ENCODE results near the gene TMEM132D.

TMEM132D gene

DNA sequence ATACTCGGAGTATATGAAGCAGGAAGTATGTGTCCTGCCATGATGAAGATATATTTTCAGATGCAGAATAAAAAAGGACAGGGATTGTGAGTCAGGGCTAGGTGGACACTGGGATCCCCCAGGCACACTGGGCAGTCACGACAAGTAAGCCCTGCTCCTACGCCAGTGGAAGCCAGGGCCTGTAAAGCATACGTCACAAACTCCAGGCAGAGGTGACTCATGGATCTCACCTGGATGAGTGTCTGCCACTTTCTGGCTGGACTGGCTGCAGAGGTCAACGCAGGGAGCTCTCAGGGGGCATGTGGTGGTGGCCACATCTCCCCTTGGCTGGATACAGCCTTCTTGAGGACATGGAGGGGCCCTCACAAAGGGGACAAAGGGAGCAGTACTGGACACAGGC, 788.3 kb downstream of the TMEM132D start:
- no peak for DNase-seq

DNA sequence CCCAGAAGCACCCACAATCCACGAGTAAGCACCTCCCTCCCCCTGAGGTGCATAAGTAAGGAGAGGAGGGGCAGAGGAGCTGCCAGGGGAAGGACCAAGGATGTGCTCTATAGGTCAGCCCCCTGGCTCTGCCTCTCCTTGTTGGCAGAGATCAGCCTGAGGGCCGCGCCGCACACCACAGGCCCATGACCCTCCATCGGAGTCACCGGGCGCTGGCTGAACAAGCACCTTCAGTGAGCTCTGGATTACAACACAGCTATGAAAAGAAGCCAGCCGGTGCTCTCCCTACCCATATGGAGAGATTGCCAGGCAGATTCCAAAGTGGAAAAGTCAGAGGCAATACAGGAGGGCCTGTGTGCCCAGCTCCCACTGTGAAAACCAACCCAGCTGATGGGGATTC, 793.2 kb downstream of the TMEM132D start:
- DNase-seq = no peak

DNA sequence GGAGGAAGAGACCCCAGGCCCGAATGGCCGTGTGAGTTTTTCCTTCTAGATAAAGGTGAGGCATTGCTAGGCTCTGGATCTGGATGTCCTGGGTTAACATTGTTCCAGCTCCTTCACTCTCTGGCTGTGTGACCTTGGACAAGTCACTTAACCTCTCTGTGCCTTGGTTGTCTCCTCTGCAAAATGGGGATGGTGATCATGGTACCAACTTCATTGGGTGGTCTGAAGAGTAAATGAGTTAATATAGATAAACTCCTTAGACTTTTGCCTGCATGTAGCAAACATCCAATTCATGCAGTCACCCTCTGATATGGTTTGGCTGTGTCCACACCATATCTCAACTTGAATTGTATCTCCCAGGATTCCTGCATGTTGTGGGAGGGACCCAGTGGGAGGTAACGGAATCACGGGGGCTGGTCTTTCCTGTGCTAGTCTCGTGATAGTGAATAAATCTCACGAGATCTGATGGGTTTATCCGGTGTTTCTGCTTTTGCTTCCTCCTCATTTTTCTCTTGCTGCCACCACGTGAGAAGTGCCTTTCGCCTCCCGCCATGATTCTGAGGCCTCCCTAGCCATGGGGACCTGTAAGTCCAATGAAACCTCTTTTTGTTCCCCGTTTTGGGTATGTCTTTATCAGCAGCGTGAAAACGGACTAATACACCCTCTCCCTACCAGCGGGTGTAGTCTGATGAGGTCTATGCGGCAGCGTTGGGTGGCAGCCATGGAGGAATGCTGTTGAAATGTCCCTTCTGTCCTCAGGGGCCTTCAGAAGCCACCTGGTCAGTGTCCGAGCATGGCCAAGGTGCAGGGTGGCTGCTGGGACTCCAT, 794.4 kb downstream of the TMEM132D start:
- DNase-seq = no peak

DNA sequence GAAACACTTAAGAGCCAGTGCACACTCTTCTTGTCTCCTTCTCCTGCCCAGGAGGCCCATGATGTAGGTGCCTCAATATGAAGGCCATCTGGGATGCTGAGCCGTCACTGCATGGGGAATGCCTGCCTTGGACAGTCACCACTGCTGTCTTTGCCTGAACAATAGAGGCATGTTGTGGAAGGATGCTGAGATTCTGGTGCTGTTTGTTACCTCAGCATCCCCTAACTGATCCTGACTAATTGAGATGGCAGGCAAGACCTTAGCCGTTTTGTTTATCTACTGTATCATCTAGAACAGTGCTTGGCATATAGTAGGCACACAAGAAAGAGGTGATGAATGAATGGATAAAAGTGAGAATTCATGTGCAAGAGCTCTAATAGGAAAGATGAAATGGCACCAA, 797.1 kb downstream of the TMEM132D start:
- DNase-seq = no peak

- no peak for DNase-seq
These were observed 800.6 kb downstream of the TMEM132D start for GRCh38 chr12:129103231-129103630.

- no peak for DNase-seq
These were observed 801.6 kb downstream of the TMEM132D start for GRCh38 chr12:129102233-129102632.

DNA sequence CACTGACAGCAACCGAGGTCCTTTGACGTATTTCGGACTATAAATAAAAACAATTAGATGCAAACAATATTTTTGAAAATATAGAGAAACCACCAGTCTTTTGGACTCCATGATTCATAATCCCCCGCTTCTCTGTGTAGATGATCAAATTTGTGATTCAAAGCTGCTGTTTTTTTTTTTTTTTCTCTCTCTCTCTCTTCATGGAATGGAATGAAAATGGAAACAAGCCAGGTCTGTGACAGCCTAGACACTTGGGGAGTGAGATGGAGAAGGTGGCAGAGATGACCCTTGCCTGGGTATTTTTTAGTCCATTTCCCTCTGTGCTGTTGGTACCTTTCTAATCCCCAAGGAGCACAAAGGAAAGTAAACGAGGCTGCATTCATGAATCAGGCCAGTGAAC, 802.0 kb downstream of the TMEM132D start:
- DNase-seq = no peak

DNA sequence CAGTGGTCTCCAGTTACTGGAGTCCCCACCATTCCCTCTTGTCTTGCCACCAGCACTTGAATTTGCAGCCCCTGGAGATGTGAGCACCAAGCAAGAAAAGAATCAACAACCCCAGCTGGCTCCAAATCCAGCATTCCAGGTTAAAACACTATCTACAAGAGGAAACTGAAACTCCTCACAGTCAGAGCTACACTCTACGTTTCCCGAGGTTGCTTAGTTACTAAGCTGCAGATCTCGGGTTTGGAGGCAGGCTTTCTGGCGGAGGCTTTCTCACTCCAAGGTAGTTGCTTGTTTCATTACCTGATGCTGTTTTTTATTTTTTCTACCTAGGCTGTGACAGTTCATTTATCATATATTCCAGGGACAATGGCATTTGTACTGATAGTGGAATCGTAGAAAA, 802.4 kb downstream of the TMEM132D start:
- DNase-seq = peak in 15 of 58 donors; percentile 5 to 49 (median 21)

DNA sequence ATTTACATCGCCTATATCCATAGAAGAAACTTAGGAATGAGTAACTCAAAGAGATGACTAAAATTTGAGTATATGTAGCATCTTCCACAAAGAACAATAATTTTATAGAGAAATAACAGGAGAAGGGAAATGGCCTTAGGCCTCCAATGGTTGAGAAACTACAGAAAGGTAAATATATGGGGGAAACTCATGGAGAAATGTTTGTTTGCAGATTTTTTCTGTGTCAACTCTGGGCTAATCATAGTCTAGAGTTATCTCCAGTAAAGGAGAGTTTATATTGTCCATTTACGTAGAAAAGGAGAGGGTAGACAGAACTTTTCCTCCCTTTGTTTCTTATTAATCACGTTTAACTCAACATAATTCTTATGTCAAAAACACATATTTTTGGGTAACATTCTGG, 806.4 kb downstream of the TMEM132D start:
- DNase-seq = no peak

DNA sequence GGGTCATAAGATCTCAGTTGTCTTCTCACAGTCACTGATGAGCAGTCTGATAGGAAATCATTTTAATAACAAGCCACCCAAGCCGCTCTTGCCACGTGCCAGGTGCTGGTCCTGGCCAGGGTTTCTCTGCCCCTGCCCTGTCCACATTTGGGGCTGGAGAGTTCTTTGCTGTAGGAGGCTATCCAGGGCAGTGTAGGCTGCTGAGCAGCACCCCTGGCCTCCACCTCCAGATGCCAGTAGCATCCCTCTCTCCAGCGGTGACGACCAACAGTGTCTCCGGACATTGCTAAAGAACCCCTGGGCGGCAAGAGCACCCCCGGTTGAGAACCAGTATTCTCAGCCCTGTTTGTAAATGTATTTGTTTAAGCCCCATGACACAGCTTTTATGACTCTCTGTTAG, 806.9 kb downstream of the TMEM132D start:
- no peak for DNase-seq

DNA sequence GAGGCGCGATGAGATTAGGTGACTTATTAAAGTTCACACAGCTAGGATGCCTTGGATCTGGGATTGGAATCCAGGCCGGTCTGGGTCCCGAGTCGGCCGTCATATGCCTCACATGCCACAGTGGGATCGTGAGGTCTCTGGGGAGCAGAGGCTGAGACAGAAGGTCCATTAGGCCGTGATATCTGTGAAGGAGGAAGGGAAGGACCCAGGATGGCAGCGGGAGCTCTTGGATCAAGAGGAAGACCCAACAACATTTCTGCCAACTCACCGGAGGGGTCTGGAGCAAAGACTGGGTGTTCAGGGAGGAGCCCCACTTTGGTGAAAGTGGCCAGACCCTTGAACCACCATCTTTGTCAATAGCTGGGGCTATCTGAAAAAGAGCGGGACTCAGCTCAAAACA, 807.6 kb downstream of the TMEM132D start:
- no peak for DNase-seq

DNA sequence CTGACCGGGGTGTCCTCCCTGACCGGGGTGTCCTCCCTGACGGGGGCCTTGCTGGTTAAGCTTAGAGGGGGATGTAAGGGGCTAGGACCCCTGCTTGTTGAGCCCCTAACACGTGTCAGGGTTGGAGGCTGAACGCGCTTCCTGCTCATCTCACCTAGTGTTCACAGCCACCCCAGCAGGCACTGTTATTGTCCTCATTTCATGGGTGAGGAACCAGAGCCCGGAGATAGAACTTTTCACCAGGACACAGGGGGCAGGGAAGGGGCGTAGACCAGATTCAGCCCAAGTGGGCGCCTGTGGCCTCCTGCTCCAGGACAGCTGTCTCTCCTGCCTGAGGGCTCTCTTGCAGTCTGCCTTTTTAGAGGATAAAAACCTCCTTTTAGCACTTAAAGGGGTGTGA, 814.2 kb downstream of the TMEM132D start:
- no peak for DNase-seq

DNA sequence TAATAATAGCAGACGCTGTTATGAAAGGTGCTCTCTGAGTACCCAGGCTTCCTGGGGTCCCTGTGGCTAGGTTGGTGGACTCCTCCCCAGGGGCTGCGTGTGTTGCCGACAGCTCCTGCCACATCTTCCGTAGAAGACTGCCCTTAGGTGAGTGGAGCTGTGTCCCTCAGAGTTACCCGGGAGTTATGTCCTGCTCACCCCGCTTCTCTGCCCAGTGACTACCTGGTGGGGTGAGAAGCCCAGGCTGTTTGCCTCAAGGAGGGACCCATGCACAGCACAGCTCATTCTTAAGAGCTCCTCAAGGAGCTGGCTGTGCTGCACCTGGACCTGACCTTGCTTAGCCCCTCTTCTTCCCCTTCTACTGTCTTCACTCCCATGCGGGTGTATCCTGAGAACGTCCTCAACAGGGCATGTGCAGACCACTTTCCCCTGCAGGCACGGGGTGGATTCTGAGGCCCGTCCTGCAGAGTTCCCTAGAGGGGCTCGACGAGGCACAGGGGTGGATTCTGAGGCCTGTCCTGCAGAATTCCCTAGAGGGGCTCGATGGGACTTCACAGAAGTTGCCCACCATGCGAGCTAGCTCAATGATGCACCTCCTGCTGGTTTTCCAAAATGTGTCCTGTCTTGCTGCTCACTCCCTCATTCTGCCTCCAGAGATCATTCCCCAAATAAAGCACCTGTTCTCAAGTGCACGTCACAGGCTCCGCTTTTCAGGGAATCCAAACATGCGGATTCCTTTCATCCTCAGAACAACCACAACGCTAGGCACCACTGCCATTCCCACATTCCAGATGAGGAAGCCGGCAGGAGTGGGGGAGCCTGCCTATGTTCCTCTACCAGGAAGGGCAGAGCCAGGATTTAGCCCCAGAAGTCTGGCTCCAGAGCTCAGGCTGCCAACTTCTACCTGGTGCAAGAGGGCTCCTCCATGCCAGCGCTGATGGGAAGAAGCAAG, 818.7 kb downstream of the TMEM132D start:
- no peak for DNase-seq

- no peak for DNase-seq
These were observed 820.5 kb downstream of the TMEM132D start for GRCh38 chr12:129083121-129083840.

DNA sequence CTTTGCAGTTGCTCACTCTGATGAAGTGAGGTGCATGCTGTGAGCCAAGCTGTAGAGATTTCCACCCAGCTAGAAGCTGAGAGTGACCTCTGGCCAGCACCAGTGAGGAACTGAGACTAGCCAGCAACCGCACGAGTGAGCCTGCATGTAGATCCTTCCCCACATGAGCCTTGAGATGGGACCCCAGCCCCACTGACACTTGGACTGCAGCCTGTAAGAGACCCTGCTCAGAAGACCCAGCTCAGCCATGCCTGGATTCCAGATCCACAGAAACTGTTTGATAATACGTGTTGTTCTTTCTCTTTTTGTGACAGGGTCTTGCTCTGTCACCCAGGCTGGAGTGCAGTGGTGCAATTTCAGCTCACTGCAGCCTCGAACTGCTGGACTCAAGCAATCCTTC, 821.4 kb downstream of the TMEM132D start:
- DNase-seq = no peak

DNA sequence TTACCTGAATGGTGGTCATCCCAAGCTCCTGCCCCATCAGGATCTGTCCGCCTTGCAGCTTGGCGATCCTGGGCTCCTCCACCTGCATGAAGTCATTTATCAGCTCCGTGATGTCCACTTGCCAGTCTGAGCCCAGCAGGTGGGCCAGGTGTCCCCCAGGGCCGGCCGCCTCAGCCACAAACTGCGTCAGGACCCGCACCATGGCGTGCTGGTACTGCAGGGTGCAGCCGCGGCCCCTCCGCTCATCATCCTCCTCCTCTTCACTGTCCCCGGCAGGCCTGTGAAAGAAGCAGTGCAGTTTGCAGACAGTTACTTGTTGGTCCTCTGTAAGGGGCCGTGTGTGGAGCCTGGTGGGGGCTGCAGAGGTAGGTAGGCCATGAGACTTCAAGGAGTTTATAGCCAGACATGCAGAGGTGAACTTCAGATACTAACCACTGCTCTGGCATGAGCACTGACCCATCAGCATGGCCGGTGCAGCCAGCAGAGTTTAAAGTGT, 822.0 kb downstream of the TMEM132D start:
- DNase-seq = no peak

DNA sequence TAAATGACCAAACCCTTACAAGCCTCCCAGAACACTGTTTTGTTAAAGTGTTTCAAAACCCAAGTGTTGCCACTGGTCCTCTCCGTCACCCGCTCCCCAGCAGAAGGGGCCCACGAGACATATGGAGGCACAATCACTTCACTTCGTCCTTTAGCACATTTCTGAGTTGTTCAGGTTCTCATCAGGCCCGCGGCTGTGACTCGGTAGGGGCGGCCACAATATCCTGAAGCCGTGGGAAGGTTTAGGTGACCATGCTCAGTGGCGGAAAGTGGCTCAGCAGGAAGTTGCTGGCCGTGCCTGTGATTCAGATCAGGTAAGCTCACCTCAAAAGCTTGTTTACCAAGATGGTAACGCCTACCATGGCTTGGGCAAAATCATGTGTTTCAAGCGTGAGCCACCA, 823.0 kb downstream of the TMEM132D start:
- no peak for DNase-seq

GRCh38 chr12:129080391-129080790, 823.4 kb downstream of the TMEM132D start:
- DNase-seq = no peak

DNA sequence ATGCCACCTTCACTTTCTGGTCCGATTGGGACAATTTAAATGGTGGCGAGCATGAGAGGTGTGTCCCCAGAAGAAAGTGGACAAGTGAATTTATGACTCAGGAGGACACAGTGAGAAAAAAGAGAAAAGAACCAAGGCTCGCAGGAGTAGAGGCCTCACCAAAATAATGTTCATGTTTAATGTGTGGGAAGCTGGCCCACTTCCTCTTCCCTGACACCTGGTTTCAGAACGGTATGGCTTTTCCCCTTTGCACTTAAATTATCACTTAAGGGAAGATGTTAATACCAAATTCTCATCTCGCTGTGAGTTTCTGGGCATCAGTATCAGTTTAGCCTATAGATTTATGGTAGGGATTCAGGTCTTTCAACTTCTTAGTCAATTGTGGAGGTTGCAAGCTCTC, 824.1 kb downstream of the TMEM132D start:
- DNase-seq = no peak

- DNase-seq = no peak
These were observed 827.1 kb downstream of the TMEM132D start for GRCh38 chr12:129076441-129077320.
